Activated naive CD8-positive, alpha-beta T cell (primary cell): ENCODE results near the gene ADIPOR2.
"Not testable (repeated sequence)": the region's sequence is repeated elsewhere in the genome, so short reads cannot be mapped to it uniquely, and the experiment has no call there.

Experiments used
- H3K27ac Mint-ChIP-seq: one replicate; pipeline ENCODE4 v1.8.0; 2021; ENCODE audit warnings: mixed read lengths
- H3K27me3 Mint-ChIP-seq: one replicate; pipeline ENCODE4 v1.8.0; 2021; ENCODE audit warnings: mixed read lengths
- H3K36me3 Mint-ChIP-seq: one replicate; pipeline ENCODE4 v1.8.0; 2021; ENCODE audit warnings: mixed read lengths
- H3K4me1 Mint-ChIP-seq: one replicate; pipeline ENCODE4 v1.8.0; 2021; ENCODE audit warnings: low read depth, mixed read lengths
- H3K4me3 Mint-ChIP-seq: one replicate; pipeline ENCODE4 v1.8.0; 2021; ENCODE audit warnings: mild to moderate bottlenecking, mixed read lengths
- H3K9me3 Mint-ChIP-seq: one replicate; pipeline ENCODE4 v1.8.0; 2021; ENCODE audit warnings: low read depth, mixed read lengths

The ADIPOR2 gene

GRCh38 chr12:1731019-1731687 is 40.3 kb downstream of the ADIPOR2 start:
- Mint-ChIP-seq H3K4me3 (no peak overlapping the region), H3K4me1 (peaks cover 44% of the 10 kb centered on the region), H3K27ac (no peak overlapping the region), H3K27me3 (no peaks in the 10 kb centered on the region), H3K9me3 (no peaks in the 10 kb centered on the region), H3K36me3 (peaks cover 17% of the 10 kb centered on the region)

- H3K36me3 Mint-ChIP-seq = peaks cover 15% of the 10 kb centered on the region
- H3K27ac Mint-ChIP-seq, H3K9me3 Mint-ChIP-seq, H3K4me3 Mint-ChIP-seq, H3K27me3 Mint-ChIP-seq: not testable (repeated sequence)
- peaks cover 46% of the 10 kb centered on the region for H3K4me1 Mint-ChIP-seq
Measured at GRCh38 chr12:1731688-1732078, 40.8 kb downstream of the ADIPOR2 start.

- Mint-ChIP-seq H3K4me1 (peaks cover 54% of the 10 kb centered on the region), H3K27me3 (no peaks in the 10 kb centered on the region)
Measured at GRCh38 chr12:1732914-1733313, 42.0 kb downstream of the ADIPOR2 start.

GRCh38 chr12:1733712-1734111 is 42.8 kb downstream of the ADIPOR2 start:
- Mint-ChIP-seq H3K36me3 (peaks cover 11% of the 10 kb centered on the region), H3K4me1 (peaks cover 57% of the 10 kb centered on the region)
- H3K4me3 Mint-ChIP-seq, H3K9me3 Mint-ChIP-seq, H3K27me3 Mint-ChIP-seq, H3K27ac Mint-ChIP-seq: not testable (repeated sequence)

More at GRCh38 chr12:1732914-1733313, 42.0 kb downstream of the ADIPOR2 start:
- Mint-ChIP-seq H3K4me3 (no peak overlapping the region), H3K27ac (no peak overlapping the region), H3K9me3 (no peaks in the 10 kb centered on the region), H3K36me3 (peaks cover 11% of the 10 kb centered on the region)

GRCh38 chr12:1737652-1738286 is 46.9 kb downstream of the ADIPOR2 start:
- Mint-ChIP-seq H3K36me3 (peaks cover 9% of the 10 kb centered on the region), H3K4me1 (peaks cover 65% of the 10 kb centered on the region), H3K27me3 (no peaks in the 10 kb centered on the region), H3K4me3 (no peak overlapping the region), H3K9me3 (no peaks in the 10 kb centered on the region), H3K27ac (no peak overlapping the region)

- Mint-ChIP-seq H3K4me3 (no peak overlapping the region), H3K9me3 (no peaks in the 10 kb centered on the region), H3K27ac (no peak overlapping the region), H3K27me3 (no peaks in the 10 kb centered on the region), H3K36me3 (peaks cover 9% of the 10 kb centered on the region), H3K4me1 (peaks cover 60% of the 10 kb centered on the region)
Measured at GRCh38 chr12:1738446-1738845, 47.6 kb downstream of the ADIPOR2 start.

GRCh38 chr12:1739368-1739767 is 48.5 kb downstream of the ADIPOR2 start:
- Mint-ChIP-seq H3K4me1 (peaks cover 54% of the 10 kb centered on the region), H3K9me3 (no peaks in the 10 kb centered on the region), H3K27me3 (no peaks in the 10 kb centered on the region)

GRCh38 chr12:1740161-1740948 is 49.5 kb downstream of the ADIPOR2 start:
- no peaks in the 10 kb centered on the region for H3K27me3 Mint-ChIP-seq
- no peaks in the 10 kb centered on the region for H3K9me3 Mint-ChIP-seq
- H3K4me3 Mint-ChIP-seq = no peak overlapping the region
- peak overlapping the region; percentile 4 for H3K27ac Mint-ChIP-seq
- H3K4me1 Mint-ChIP-seq = peaks cover 51% of the 10 kb centered on the region
- peaks cover 9% of the 10 kb centered on the region for H3K36me3 Mint-ChIP-seq

More at GRCh38 chr12:1739368-1739767, 48.5 kb downstream of the ADIPOR2 start:
- H3K4me3 Mint-ChIP-seq = no peak overlapping the region
- H3K27ac Mint-ChIP-seq = no peak overlapping the region
- peaks cover 6% of the 10 kb centered on the region for H3K36me3 Mint-ChIP-seq

GRCh38 chr12:1741154-1741949 is 50.5 kb downstream of the ADIPOR2 start:
- Mint-ChIP-seq H3K4me1 (peaks cover 50% of the 10 kb centered on the region), H3K27ac (no peak overlapping the region)

GRCh38 chr12:1744932-1745331 is 54.1 kb downstream of the ADIPOR2 start:
- Mint-ChIP-seq H3K4me3 (no peak overlapping the region), H3K4me1 (peaks cover 32% of the 10 kb centered on the region), H3K27me3 (no peaks in the 10 kb centered on the region)

More at GRCh38 chr12:1741154-1741949, 50.5 kb downstream of the ADIPOR2 start:
- Mint-ChIP-seq H3K27me3 (no peaks in the 10 kb centered on the region), H3K36me3 (peaks cover 16% of the 10 kb centered on the region), H3K4me3 (no peak overlapping the region), H3K9me3 (peaks cover 6% of the 10 kb centered on the region)

GRCh38 chr12:1747609-1748008 is 56.7 kb downstream of the ADIPOR2 start:
- no peak overlapping the region for H3K27ac Mint-ChIP-seq
- peaks cover 9% of the 10 kb centered on the region for H3K9me3 Mint-ChIP-seq
- peaks cover 15% of the 10 kb centered on the region for H3K4me1 Mint-ChIP-seq
- no peak overlapping the region for H3K4me3 Mint-ChIP-seq
- H3K36me3 Mint-ChIP-seq = peaks cover 25% of the 10 kb centered on the region
- no peaks in the 10 kb centered on the region for H3K27me3 Mint-ChIP-seq

More at GRCh38 chr12:1744932-1745331, 54.1 kb downstream of the ADIPOR2 start:
- H3K36me3 Mint-ChIP-seq = peaks cover 24% of the 10 kb centered on the region
- peaks cover 9% of the 10 kb centered on the region for H3K9me3 Mint-ChIP-seq
- H3K27ac Mint-ChIP-seq = no peak overlapping the region

- no peak overlapping the region for H3K4me3 Mint-ChIP-seq
- H3K4me1 Mint-ChIP-seq = peaks cover 18% of the 10 kb centered on the region
- H3K27me3 Mint-ChIP-seq = no peaks in the 10 kb centered on the region
- H3K36me3 Mint-ChIP-seq = peaks cover 23% of the 10 kb centered on the region
- H3K27ac Mint-ChIP-seq = no peak overlapping the region
- peaks cover 9% of the 10 kb centered on the region for H3K9me3 Mint-ChIP-seq
Measured at GRCh38 chr12:1749019-1749418, 58.1 kb downstream of the ADIPOR2 start.

GRCh38 chr12:1750300-1750699 is 59.4 kb downstream of the ADIPOR2 start:
- Mint-ChIP-seq H3K27me3 (no peaks in the 10 kb centered on the region), H3K4me3 (no peak overlapping the region), H3K9me3 (peaks cover 9% of the 10 kb centered on the region), H3K27ac (no peak overlapping the region), H3K36me3 (peaks cover 23% of the 10 kb centered on the region), H3K4me1 (peaks cover 18% of the 10 kb centered on the region)

GRCh38 chr12:1758376-1758775 is 67.5 kb downstream of the ADIPOR2 start:
- Mint-ChIP-seq H3K36me3 (peaks cover 25% of the 10 kb centered on the region), H3K4me3 (no peak overlapping the region), H3K27me3 (no peaks in the 10 kb centered on the region), H3K27ac (peak overlapping the region; percentile 16), H3K9me3 (no peaks in the 10 kb centered on the region), H3K4me1 (peaks cover 10% of the 10 kb centered on the region)
